ENCODE measurements around the gene SCAPER.
"Not testable (repeated sequence)": the region's sequence is repeated elsewhere in the genome, so short reads cannot be mapped to it uniquely, and the experiment has no call there.

Gene SCAPER

GRCh38 chr15:76309601-76310330 is 595.4 kb downstream of the SCAPER start:
- DNase-seq: no peak

DNA sequence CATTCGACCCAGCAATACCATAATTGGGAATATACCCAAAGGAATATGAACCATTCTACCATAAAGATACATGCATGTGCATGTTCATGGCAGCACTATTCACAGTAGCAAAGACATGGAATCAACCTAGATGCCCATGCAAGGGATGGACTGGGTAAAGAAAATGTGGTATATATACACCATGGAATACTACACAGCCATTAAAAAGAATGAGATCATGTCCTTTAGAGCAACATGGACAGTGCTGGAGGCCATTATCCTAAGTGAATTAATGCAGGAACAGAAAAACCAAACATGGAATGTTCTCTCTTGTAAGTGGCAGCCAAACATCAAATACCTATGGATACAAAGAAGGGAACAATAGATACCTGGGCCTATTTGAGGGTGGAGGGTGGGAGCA is 601.2 kb downstream of the SCAPER start:
- DNase-seq: no peak

- DNase-seq: no peak
These were observed 605.4 kb downstream of the SCAPER start for GRCh38 chr15:76299786-76300185.

- no peak for DNase-seq
These were observed 606.2 kb downstream of the SCAPER start for GRCh38 chr15:76298986-76299385.

DNA sequence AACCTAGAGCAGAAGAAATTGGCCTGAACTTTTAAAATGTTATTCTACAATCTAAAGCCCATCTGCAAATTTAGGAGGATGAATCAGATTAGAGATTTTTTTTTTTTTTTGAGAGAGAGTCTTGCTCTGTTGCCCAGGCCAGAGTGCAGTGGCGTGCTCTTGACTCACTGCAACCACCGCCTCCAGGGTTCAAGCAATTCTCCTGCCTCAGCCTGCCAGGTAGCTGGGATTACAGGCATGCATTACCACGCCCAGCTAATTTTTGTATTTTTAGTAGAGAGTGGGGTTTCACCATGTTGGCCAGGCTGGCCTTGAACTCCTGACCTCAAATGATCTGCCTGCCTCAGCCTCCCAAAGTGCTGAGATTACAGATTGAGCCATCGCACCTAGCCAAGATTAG is 607.2 kb downstream of the SCAPER start:
- DNase-seq: not testable (repeated sequence)

All from CD4-positive, alpha-beta T cell treated with Interleukin-21 for 1 hour (primary cell).